SH-SY5Y (cell line): ENCODE data around the gene PPT2.

Source experiments
- GATA2 ChIP-seq: IDR thresholded peaks from 2 replicates; pipeline ENCODE4 v1.6.1; 2011; ENCODE audit warnings: mild to moderate bottlenecking, low read depth, low read length
- GATA3 ChIP-seq: IDR thresholded peaks from 2 replicates; pipeline ENCODE4 v1.6.1; 2011; ENCODE audit warnings: low read depth, mild to moderate bottlenecking, low read length, moderate library complexity

The PPT2 gene

DNA sequence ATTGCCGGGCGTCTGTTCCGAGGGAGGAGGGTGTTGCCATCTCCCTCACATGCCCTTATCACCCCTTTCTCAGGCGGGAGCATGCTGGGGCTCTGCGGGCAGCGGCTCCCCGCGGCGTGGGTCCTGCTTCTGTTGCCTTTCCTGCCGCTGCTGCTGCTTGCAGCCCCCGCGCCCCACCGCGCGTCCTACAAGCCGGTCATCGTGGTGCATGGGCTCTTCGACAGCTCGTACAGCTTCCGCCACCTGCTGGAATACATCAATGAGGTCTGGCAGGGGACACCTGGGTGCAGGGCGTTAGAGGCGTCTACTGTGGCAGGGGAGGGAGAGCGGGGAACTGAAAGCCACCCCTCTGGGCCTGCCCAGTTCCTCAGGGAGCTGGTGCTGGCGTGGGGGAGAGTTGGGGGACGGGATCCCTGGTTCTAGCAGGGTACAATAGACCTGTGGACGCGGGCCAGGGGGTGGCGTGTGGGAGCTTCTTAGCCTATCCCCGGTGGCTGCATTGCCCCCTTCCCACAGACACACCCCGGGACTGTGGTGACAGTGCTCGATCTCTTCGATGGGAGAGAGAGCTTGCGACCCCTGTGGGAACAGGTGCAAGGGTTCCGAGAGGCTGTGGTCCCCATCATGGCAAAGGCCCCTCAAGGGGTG, 697 bp downstream of the PPT2 start:
- TF ChIP-seq GATA3 (no peak), GATA2 (no peak)

GRCh38 chr6:32156891-32157290, 3.0 kb downstream of the PPT2 start:
- no peak for TF ChIP-seq GATA2
- no peak for TF ChIP-seq GATA3

DNA sequence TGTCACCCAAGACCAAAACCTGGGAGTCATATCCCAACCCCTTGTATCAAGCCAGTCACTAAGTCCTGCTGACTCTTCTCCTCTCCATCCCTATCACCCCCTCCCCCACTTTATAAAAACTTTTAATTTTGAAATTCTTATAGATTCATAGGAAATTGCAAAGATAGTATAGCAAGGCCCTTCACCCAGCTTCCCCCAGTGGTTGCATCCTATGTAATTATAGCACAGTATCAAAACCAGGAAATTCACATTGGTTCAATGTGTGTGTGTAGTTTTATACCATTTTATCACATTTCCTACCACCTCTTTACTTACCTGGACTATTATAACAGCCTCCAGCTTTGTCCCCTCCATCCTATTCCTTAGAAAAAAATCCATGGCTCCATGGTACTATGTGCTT, 4.1 kb downstream of the PPT2 start:
- TF ChIP-seq GATA2 (no peak), GATA3 (no peak)

GRCh38 chr6:32163559-32164258, 9.8 kb downstream of the PPT2 start:
- TF ChIP-seq GATA3 (no peak), GATA2 (no peak)

GRCh38 chr6:32164295-32164694, 10.4 kb downstream of the PPT2 start, which contains the start of gene EGFL8:
EGFL8 (plus strand) TSS chr6:32164595; CDS start chr6:32166166, 1,571 bp downstream.
- no peak for TF ChIP-seq GATA3
- TF ChIP-seq GATA2: no peak

DNA sequence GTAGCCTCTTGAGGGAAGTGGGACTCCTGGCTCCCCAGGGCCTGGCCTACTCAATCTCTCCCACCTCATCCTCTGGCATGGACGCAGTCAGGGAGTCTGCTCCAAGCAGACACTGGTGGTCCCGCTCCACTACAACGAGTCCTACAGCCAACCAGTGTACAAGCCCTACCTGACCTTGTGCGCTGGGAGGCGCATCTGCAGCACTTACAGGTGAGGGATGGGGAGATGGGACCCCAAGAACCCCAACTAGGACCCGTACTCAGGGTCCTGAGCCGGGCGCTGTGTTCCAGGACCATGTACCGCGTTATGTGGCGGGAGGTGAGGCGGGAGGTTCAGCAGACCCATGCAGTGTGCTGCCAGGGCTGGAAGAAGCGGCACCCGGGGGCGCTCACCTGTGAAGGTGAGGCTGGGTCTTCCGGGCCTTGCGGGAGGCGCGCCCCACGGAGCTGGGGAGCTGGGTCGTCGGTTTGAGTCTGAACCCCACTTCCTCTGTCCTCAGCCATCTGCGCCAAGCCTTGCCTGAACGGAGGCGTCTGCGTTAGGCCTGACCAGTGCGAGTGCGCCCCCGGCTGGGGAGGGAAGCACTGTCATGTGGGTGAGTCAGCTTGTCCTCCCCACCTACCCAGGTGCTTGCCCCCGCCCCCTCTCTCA, 12.6 kb downstream of the PPT2 start:
- TF ChIP-seq GATA2: no peak
- no peak for TF ChIP-seq GATA3

DNA sequence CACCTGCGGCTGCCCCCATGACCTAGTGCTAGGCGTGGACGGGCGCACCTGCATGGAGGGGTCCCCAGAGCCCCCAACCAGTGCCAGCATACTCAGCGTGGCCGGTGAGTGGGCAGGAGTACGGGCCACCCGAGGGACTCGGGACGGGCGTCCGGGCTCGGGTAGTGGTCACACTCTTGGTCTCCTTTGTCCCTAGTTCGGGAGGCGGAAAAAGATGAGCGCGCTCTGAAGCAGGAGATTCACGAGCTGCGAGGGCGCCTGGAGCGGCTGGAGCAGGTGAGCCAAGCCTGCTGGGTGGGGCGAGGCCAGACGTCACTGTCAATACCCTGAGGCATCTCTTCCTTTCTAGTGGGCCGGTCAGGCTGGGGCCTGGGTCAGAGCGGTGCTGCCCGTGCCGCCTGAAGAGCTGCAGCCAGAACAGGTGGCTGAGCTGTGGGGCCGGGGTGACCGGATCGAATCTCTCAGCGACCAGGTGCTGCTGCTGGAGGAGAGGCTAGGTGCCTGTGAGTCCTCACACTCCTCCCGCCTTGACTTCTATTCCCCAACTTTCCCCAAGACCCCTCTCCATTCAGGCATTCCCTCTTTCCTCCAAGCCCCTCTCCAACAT, 13.3 kb downstream of the PPT2 start:
- TF ChIP-seq GATA2 (no peak), GATA3 (no peak)

DNA sequence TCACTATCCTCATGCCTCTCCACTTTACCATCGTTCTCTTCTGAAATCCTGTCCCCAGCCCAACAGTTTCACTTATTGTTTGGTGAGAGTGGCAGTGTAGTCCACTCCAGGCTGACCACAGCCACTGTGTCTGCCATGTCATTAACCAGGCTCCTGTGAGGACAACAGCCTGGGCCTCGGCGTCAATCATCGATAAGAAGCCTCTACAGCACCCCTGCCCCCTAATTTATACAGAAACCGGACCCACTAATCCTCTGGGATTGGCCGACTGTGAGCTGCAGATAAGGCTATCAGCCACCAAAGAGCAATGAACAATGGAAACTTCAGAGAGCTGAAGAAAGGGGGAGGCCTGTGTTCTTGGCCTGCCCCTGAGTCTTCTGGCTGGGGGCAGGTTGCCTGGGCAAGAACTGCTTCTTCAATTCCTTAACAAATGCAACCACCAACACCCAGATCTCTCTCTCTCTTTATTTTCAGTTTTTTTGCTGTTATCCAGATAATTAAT, 13.9 kb downstream of the PPT2 start:
- TF ChIP-seq GATA3 (no peak), GATA2 (no peak)

- no peak for TF ChIP-seq GATA3
- TF ChIP-seq GATA2: no peak
Measured at GRCh38 chr6:32168350-32168749, 14.4 kb downstream of the PPT2 start.

- TF ChIP-seq GATA3 (no peak), GATA2 (no peak)
Measured at GRCh38 chr6:32168807-32169591, 15.1 kb downstream of the PPT2 start.

GRCh38 chr6:32170294-32170693, 16.4 kb downstream of the PPT2 start:
- TF ChIP-seq GATA2 (no peak), GATA3 (no peak)

- no peak for TF ChIP-seq GATA3
- no peak for TF ChIP-seq GATA2
Measured at GRCh38 chr6:32171234-32171633, 17.3 kb downstream of the PPT2 start.

- no peak for TF ChIP-seq GATA2
- no peak for TF ChIP-seq GATA3
Measured at GRCh38 chr6:32173051-32173727, 19.2 kb downstream of the PPT2 start.
